B cell (primary cell): ENCODE results near the gene TSTD2. TPM values are rescaled to one million over a fixed set of nuclear protein-coding genes. Genes with fewer than 3 reads are reported as not detected.
"Not testable (repeated sequence)": the region's sequence is repeated elsewhere in the genome, so short reads cannot be mapped to it uniquely, and the experiment has no call there.

ENCODE experiments used
- ATAC-seq: fragments of 200-7000 bp; cut with Tn5 transposase; one replicate; pipeline ENCODE4 v1.10.0; 2021; ENCODE audit warnings: low read depth, mild to moderate bottlenecking, moderate number of reproducible peaks, moderate library complexity
- CTCF ChIA-PET: fragments of 350-600 bp; sonication (Branson Sonifier 250); formaldehyde crosslinking; loops from one replicate; lab custom pipeline; 2021; ENCODE audit warnings: antibody characterized with exemption, inconsistent platforms; lab: Charles Lee
- POLR2A ChIA-PET: fragments of 350-600 bp; sonication (Branson Sonifier 250); formaldehyde crosslinking; loops from one replicate; lab custom pipeline; 2021; ENCODE audit warnings: antibody characterized with exemption; lab: Charles Lee
- DNase-seq: peaks from one replicate; pipeline ENCODE4 v3.0.0; 2013
- H2AFZ ChIP-seq: 2 replicates; pipeline ENCODE4 v1.6.1; 2012; ENCODE audit warnings: mild to moderate bottlenecking, low read depth, low read length; ENCODE audit not compliant: insufficient read depth, poor library complexity, severe bottlenecking
- H3K27ac ChIP-seq, 2 donors: 1 replicate in 1 of 2; 2 replicates in 1 of 2; pipeline ENCODE4 v1.5.1; 2012 to 2013; ENCODE audit warnings: low read length in 2 of 2, mild to moderate bottlenecking in 2 of 2, moderate library complexity in 1 of 2
- H3K27me3 ChIP-seq, 4 experiments: fragments of 200-600 bp in 1 of 4; sonication (generic) in 1 of 4; replicated peaks in 1 of 4; 1 replicate in 2 of 4; 2 replicates in 2 of 4; pipeline versions ENCODE4 v1.6.1 to v1.7.0; 2013 to 2016; ENCODE audit warnings: low read length in 3 of 4, mild to moderate bottlenecking in 2 of 4, mixed read lengths in 1 of 4, moderate library complexity in 1 of 4; ENCODE audit not compliant: insufficient read depth in 4 of 4, control insufficient read depth in 3 of 4; ENCODE audit errors: control extremely low read depth in 1 of 4
- H3K36me3 ChIP-seq, 2 experiments: replicated peaks in 1 of 2; 1 replicate in 1 of 2; 2 replicates in 1 of 2; pipeline versions ENCODE4 v1.6.1 to v1.7.1; 2013; ENCODE audit warnings: low read length in 1 of 2; ENCODE audit not compliant: insufficient read depth in 2 of 2, control insufficient read depth in 1 of 2; ENCODE audit errors: control extremely low read depth in 1 of 2, extremely low read depth in 1 of 2
- H3K4me1 ChIP-seq, 2 donors: fragments of 200-600 bp in 1 of 2; sonication (generic) in 1 of 2; 1 replicate in 1 of 2; 2 replicates in 1 of 2; pipeline versions ENCODE4 v1.5.1 to v1.6.1; 2013 to 2017; ENCODE audit warnings: low read length in 2 of 2; ENCODE audit not compliant: control insufficient read depth in 2 of 2, insufficient read depth in 2 of 2
- H3K4me2 ChIP-seq: replicated peaks from 2 replicates; pipeline ENCODE3; 2012; ENCODE audit warnings: mild to moderate bottlenecking, low read depth, low read length; ENCODE audit not compliant: poor library complexity, severe bottlenecking
- H3K4me3 ChIP-seq, 5 experiments: fragments of 200-600 bp in 1 of 5; sonication (generic) in 1 of 5; 1 replicate in 3 of 5; 2 replicates in 2 of 5; pipeline versions ENCODE4 v1.5.1 to v1.7.0; 2011 to 2016; ENCODE audit warnings: low read length in 4 of 5, mild to moderate bottlenecking in 4 of 5, low read depth in 2 of 5, control low read depth in 1 of 5, moderate library complexity in 1 of 5; ENCODE audit not compliant: insufficient read depth in 1 of 5; ENCODE audit errors: control extremely low read depth in 1 of 5, extremely low read depth in 1 of 5
- H3K79me2 ChIP-seq: fragments of 200-600 bp; sonication (generic); one replicate; pipeline ENCODE4 v1.6.0; 2016; ENCODE audit warnings: low read length; ENCODE audit not compliant: control insufficient read depth, insufficient read depth
- H3K9ac ChIP-seq: fragments of 200-600 bp; sonication (generic); 2 replicates; pipeline ENCODE4 v1.6.1; 2017; ENCODE audit warnings: mild to moderate bottlenecking, low read length, moderate library complexity
- H3K9me3 ChIP-seq, 3 donors: one replicate each; pipeline versions ENCODE4 v1.6.1 to v1.7.1; 2013; ENCODE audit warnings: low read length in 2 of 3; ENCODE audit not compliant: control insufficient read depth in 2 of 3, insufficient read depth in 1 of 3; ENCODE audit errors: control extremely low read depth in 1 of 3
- H4K20me1 ChIP-seq: 2 replicates; pipeline ENCODE4 v1.6.0; 2012; ENCODE audit warnings: mild to moderate bottlenecking, low read length; ENCODE audit not compliant: insufficient read depth, control insufficient read depth, poor library complexity, severe bottlenecking
- H3K27ac Mint-ChIP-seq: one replicate; pipeline ENCODE4 v1.8.0; 2021; ENCODE audit warnings: mixed read lengths
- H3K27me3 Mint-ChIP-seq: one replicate; pipeline ENCODE4 v1.8.0; 2021; ENCODE audit warnings: mixed read lengths
- H3K4me1 Mint-ChIP-seq: one replicate; pipeline ENCODE4 v1.8.0; 2021; ENCODE audit warnings: mixed read lengths
- H3K4me3 Mint-ChIP-seq: one replicate; pipeline ENCODE4 v1.8.0; 2021; ENCODE audit warnings: mixed read lengths
- H3K9me3 Mint-ChIP-seq: one replicate; pipeline ENCODE4 v1.8.0; 2022; ENCODE audit warnings: mixed read lengths; ENCODE audit not compliant: insufficient read depth
- CTCF ChIP-seq: fragments of 200-600 bp; IDR thresholded peaks from one replicate; pipeline ENCODE4 v1.8.0; 2022; ENCODE audit warnings: antibody characterized with exemption, mild to moderate bottlenecking
- EZH2 ChIP-seq: IDR thresholded peaks from 2 replicates; pipeline ENCODE4 v1.6.1; 2012; ENCODE audit warnings: borderline replicate concordance, low read depth, mild to moderate bottlenecking, moderate library complexity, low read length; ENCODE audit not compliant: insufficient read depth, poor library complexity, severe bottlenecking
- WGBS: methylation state at CpG from one replicate; pipeline ENCODE4 v1.1.5; 2013; ENCODE audit warnings: missing lambda C conversion rate; ENCODE audit not compliant: insufficient coverage; 5-methylcytosine and 5-hydroxymethylcytosine counted together
- intact Hi-C: fragments of 100-400 bp; cut with micrococcal nuclease; formaldehyde crosslinking; loops from one replicate; pipeline ENCODE4 v1.10.0; 2022
- polyA plus RNA-seq: library from polyadenylated mRNA; depleted of rRNA; stranded (reverse); fragments of >200 nt; gene quantifications from 2 replicates; pipeline ENCODE4 v1.2.3, GENCODE V29; 2012
- total RNA-seq, 2 donors: library from RNA; stranded (reverse); fragments of 120-200 nt in 1 of 2; gene quantifications; 1 replicate in 1 of 2; 2 replicates in 1 of 2; pipeline versions ENCODE4 v1.2.3 to v1.2.4, GENCODE V29; 2013 to 2022

Gene TSTD2
- total and polyA plus RNA-seq, 2 donors (not counting 1 experiment from before 2014, with no cell fraction given) = 12.7 to 29.2 TPM

- peak overlapping the region in 4 of 5 experiments; percentile 41 to 59 (median 56) for H3K4me3 ChIP-seq
- ChIA-PET CTCF (interaction anchor here (1.7 kb wide), 1 partner anchor 23 kb away, joined by 6 read pairs; no protein-coding TSS in a partner anchor), POLR2A (interaction anchor here (1.3 kb wide), 1 partner anchor 23 kb away, joined by 3 read pairs; no protein-coding TSS in a partner anchor)
- ATAC-seq (no peak), DNase-seq (peak; percentile 11)
- Mint-ChIP-seq H3K27ac (peak overlapping the region; percentile 88), H3K4me3 (peak overlapping the region; percentile 97), H3K27me3 (no peaks in the 10 kb centered on the region), H3K4me1 (peaks cover 17% of the 10 kb centered on the region), H3K9me3 (no peaks in the 10 kb centered on the region)
- no peak for TF ChIP-seq EZH2
- no peak for TF ChIP-seq CTCF
- H3K9me3 ChIP-seq = no peaks in the 10 kb centered on the region
- peak overlapping the region; percentile 63 for H3K9ac ChIP-seq
- peaks cover 0 to 2% (median 0%) of the 10 kb centered on the region in 4 experiments for H3K27me3 ChIP-seq
- H3K4me2 ChIP-seq = peak overlapping the region; percentile 71
- peak overlapping the region; percentile 76 for H2AFZ ChIP-seq
- intact Hi-C loops = no loop called here
- no peaks in the 10 kb centered on the region for H3K36me3 ChIP-seq
- H3K27ac ChIP-seq = peak overlapping the region in 1 of 2 donors; percentile 58
- H4K20me1 ChIP-seq = no peaks in the 10 kb centered on the region
- whole genome bisulfite sequencing = 43% methylated on average over 6 of the region's 11 CpGs
- H3K79me2 ChIP-seq = no peaks in the 10 kb centered on the region
- peaks cover 0 to 5% of the 10 kb centered on the region in 2 donors for H3K4me1 ChIP-seq
Measured at GRCh38 chr9:97575673-97576200, 57.4 kb downstream of the TSTD2 start.

- H3K4me1 ChIP-seq, H3K27me3 ChIP-seq, H3K79me2 ChIP-seq, H3K27me3 Mint-ChIP-seq, H3K9me3 Mint-ChIP-seq, intact Hi-C loops, H3K9me3 ChIP-seq, H4K20me1 ChIP-seq, H3K36me3 ChIP-seq: not testable (repeated sequence)
- peak overlapping the region; percentile 88 for H3K27ac Mint-ChIP-seq
- Histone ChIP-seq H3K9ac (peak overlapping the region; percentile 63), H2AFZ (peak overlapping the region; percentile 76), H3K27ac (peak overlapping the region in 1 of 2 donors; percentile 58), H3K4me2 (peak overlapping the region; percentile 71), H3K4me3 (peak overlapping the region; percentile 2 to 59 (median 53))
- WGBS = 65% methylated on average over 17 of the region's 21 CpGs
- peak; percentile 31 for ATAC-seq
- ChIA-PET CTCF (interaction anchor here (1.7 kb wide), 1 partner anchor 24 kb away, joined by 6 read pairs; no protein-coding TSS in a partner anchor), POLR2A (interaction anchor here (1.3 kb wide), 1 partner anchor 24 kb away, joined by 3 read pairs; no protein-coding TSS in a partner anchor)
- peaks cover 17% of the 10 kb centered on the region for H3K4me1 Mint-ChIP-seq
- peak; percentile 60 for DNase-seq
- H3K4me3 Mint-ChIP-seq = peak overlapping the region; percentile 97
Measured at GRCh38 chr9:97574921-97575672, 58.1 kb downstream of the TSTD2 start.

- H3K27ac Mint-ChIP-seq, H3K4me2 ChIP-seq, DNase-seq, H3K9ac ChIP-seq, H3K36me3 ChIP-seq, CTCF ChIA-PET, H3K27ac ChIP-seq, H3K9me3 ChIP-seq, ATAC-seq, H3K4me1 ChIP-seq, H3K27me3 ChIP-seq, H2AFZ ChIP-seq, intact Hi-C loops, H3K4me3 ChIP-seq, H4K20me1 ChIP-seq, H3K4me3 Mint-ChIP-seq, H3K27me3 Mint-ChIP-seq, H3K9me3 Mint-ChIP-seq, H3K79me2 ChIP-seq: not testable (repeated sequence)
- POLR2A ChIA-PET = interaction anchor here (1.3 kb wide), 1 partner anchor 25 kb away, joined by 3 read pairs; no protein-coding TSS in a partner anchor
- WGBS = 94% methylated on average over 32 of the region's 47 CpGs
- H3K4me1 Mint-ChIP-seq = peaks cover 17% of the 10 kb centered on the region
Measured at GRCh38 chr9:97574101-97574571, 59.0 kb downstream of the TSTD2 start.
